Neutrophil (primary cell): ENCODE measurements around the gene R3HDM2.
A peak's percentile ranks its signal among the peaks of the same experiment; 100 is the strongest.

Source experiments
- H3K27ac ChIP-seq: fragments of 200-600 bp; sonication (generic); 2 replicates; pipeline ENCODE4 v1.5.1; 2016; ENCODE audit warnings: mild to moderate bottlenecking, moderate library complexity
- H3K27me3 ChIP-seq: fragments of 200-600 bp; sonication (generic); 2 replicates; pipeline ENCODE4 v1.6.0; 2016; ENCODE audit warnings: mild to moderate bottlenecking
- H3K36me3 ChIP-seq: fragments of 200-600 bp; sonication (generic); 2 replicates; pipeline ENCODE4 v1.5.1; 2017
- H3K4me1 ChIP-seq, 2 experiments: fragments of 200-600 bp in 1 of 2; sonication (generic) in 1 of 2; 1 replicate in 1 of 2; 2 replicates in 1 of 2; pipeline versions ENCODE4 v1.5.1 to v1.6.1; 2013 to 2016; ENCODE audit warnings: low read depth in 1 of 2, low read length in 1 of 2, mild to moderate bottlenecking in 1 of 2, moderate library complexity in 1 of 2; ENCODE audit not compliant: control insufficient read depth in 1 of 2, insufficient read depth in 1 of 2
- H3K4me3 ChIP-seq, 2 experiments: fragments of 200-600 bp in 1 of 2; sonication (generic) in 1 of 2; 1 replicate in 1 of 2; 2 replicates in 1 of 2; pipeline ENCODE4 v1.5.1; 2013 to 2016; ENCODE audit warnings: low read depth in 1 of 2, low read length in 1 of 2, mild to moderate bottlenecking in 1 of 2, moderate library complexity in 1 of 2
- H3K9me3 ChIP-seq: fragments of 200-600 bp; sonication (generic); 2 replicates; pipeline ENCODE4 v1.5.1; 2016
- CTCF ChIP-seq: fragments of 200-600 bp; sonication (generic); IDR thresholded peaks from 2 replicates; pipeline ENCODE4 v1.5.1; 2016; ENCODE audit warnings: antibody characterized with exemption

R3HDM2 gene

DNA sequence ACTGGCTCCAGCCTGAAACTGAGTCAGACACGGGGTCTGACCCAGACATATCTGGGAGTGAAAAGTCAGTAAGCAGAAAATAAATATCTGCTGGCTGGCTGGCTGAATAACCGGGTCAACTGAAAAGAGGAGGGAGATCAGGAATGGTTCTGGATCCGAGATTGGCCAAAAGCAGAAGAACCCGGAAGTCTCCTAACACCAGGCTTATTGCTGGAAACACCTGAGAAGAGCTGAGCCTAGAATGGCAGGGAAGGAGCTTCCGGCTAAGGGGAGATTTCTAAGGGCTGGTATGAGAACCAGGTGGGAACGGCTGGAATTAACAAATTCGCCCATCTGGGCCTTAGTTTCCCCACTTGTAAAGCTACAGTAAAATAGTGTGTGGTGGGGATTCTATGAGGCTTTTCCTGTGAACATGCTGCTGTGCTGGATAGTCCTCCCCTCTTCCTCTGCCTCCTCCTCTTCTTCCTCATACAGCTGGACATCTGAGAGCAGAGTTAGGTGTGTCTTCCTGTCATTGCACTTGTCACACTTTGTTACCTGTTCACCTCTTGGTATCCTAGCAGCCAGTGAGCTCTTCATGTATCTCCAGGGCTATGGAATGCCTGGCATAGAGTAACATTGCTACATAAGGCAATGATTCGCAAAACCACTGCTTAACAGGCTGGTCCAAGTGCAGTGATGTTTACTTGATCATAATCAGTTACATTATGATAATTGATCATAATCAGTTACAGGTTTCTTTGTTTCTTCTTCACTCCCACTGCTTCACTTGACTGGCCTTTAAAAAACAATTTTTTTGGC lies 203.3 kb downstream of the R3HDM2 start:
- Histone ChIP-seq H3K4me3 (no peak overlapping the region), H3K4me1 (peaks cover 40 to 48% of the 10 kb centered on the region in 2 experiments), H3K27me3 (peaks cover 67% of the 10 kb centered on the region)

GRCh38 chr12:57226588-57227314 lies 204.1 kb downstream of the R3HDM2 start:
- no peak for TF ChIP-seq CTCF
- H3K4me1 ChIP-seq, result peaks cover 40 to 48% of the 10 kb centered on the region in 2 experiments
- H3K4me3 ChIP-seq, result peak overlapping the region in 1 of 2 experiments; percentile 6
- no peak overlapping the region for H3K27ac ChIP-seq
- H3K36me3 ChIP-seq, result no peaks in the 10 kb centered on the region
- no peaks in the 10 kb centered on the region for H3K9me3 ChIP-seq
- H3K27me3 ChIP-seq, result peaks cover 75% of the 10 kb centered on the region

More for the DNA sequence above, 203.3 kb downstream of the R3HDM2 start:
- H3K36me3 ChIP-seq, result peaks cover 4% of the 10 kb centered on the region
- TF ChIP-seq CTCF, result no peak
- no peaks in the 10 kb centered on the region for H3K9me3 ChIP-seq
- H3K27ac ChIP-seq, result no peak overlapping the region

DNA sequence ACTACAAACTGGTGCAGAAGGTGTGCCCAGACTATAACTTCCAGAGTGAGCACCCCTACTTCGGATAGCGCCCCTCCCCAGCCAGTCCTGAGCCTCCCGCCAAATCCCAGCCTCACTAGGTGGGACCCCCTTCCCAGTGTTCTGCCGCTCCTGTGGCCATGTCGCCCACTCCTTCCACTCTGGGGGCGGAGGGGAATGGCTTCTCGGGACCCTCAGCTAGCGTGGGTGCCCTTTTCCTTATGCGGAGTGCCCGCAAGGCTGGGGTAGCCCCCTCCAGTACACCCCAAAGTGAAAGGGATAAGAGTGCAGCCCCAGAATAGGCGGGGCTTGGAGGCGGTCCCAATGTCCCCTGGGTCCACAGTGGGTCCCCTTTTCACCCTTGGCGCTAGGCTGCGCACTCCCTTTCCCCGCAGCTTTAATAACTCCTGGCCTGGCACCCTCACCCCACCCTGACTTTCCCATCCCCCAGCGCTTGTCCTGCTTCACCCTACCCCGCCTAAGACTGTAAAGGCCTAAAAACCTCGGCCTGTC lies 205.1 kb downstream of the R3HDM2 start:
- Histone ChIP-seq H3K4me1 (peaks cover 38 to 48% of the 10 kb centered on the region in 2 experiments), H3K27me3 (peaks cover 85% of the 10 kb centered on the region), H3K4me3 (no peak overlapping the region), H3K9me3 (no peaks in the 10 kb centered on the region), H3K36me3 (no peaks in the 10 kb centered on the region), H3K27ac (no peak overlapping the region)
- no peak for TF ChIP-seq CTCF

- Histone ChIP-seq H3K36me3 (no peaks in the 10 kb centered on the region), H3K9me3 (no peaks in the 10 kb centered on the region), H3K4me1 (peaks cover 32 to 42% of the 10 kb centered on the region in 2 experiments), H3K4me3 (peak overlapping the region; percentile 23 to 40), H3K27me3 (peaks cover 91% of the 10 kb centered on the region), H3K27ac (no peak overlapping the region)
- TF ChIP-seq CTCF, result peak; percentile 75
Measured at GRCh38 chr12:57224973-57225679, 205.7 kb downstream of the R3HDM2 start.

- H3K27ac ChIP-seq, result no peak overlapping the region
- peaks cover 98% of the 10 kb centered on the region for H3K27me3 ChIP-seq
- peaks cover 25 to 35% of the 10 kb centered on the region in 2 experiments for H3K4me1 ChIP-seq
- peak overlapping the region in 1 of 2 experiments; percentile 40 for H3K4me3 ChIP-seq
- no peaks in the 10 kb centered on the region for H3K36me3 ChIP-seq
- no peak for TF ChIP-seq CTCF
- H3K9me3 ChIP-seq, result no peaks in the 10 kb centered on the region
Measured at GRCh38 chr12:57224278-57224972, 206.4 kb downstream of the R3HDM2 start.
